Measurements from ENCODE around the gene MEP1A.
"Not testable (repeated sequence)": the region's sequence is repeated elsewhere in the genome, so short reads cannot be mapped to it uniquely, and the experiment has no call there.

Gene MEP1A

GRCh38 chr6:46793138-46793537 is at the start of gene MEP1A:
MEP1A (plus strand) TSS chr6:46793389; CDS start chr6:46793399, 10 bp downstream.
- DNase-seq (ENCODE audit: low read depth), result no peak

- no peak for DNase-seq (ENCODE audit: low read depth)
Measured at GRCh38 chr6:46743425-46744158, 49.6 kb upstream of the MEP1A start.

- DNase-seq (ENCODE audit: low read depth), result not testable (repeated sequence)
Measured at GRCh38 chr6:46744159-46744725, 48.9 kb upstream of the MEP1A start.

- no peak for DNase-seq (ENCODE audit: low read depth)
Measured at GRCh38 chr6:46745973-46746372, 47.2 kb upstream of the MEP1A start.

GRCh38 chr6:46746696-46747095 is 46.5 kb upstream of the MEP1A start, which contains the start of gene ANKRD66:
ANKRD66 (plus strand) TSS chr6:46746933; CDS start chr6:46751949, 5,016 bp downstream.
- no peak for DNase-seq (ENCODE audit: low read depth)

- DNase-seq (ENCODE audit: low read depth), result no peak
Measured at GRCh38 chr6:46748940-46749503, 44.2 kb upstream of the MEP1A start.

GRCh38 chr6:46749731-46750130 is 43.5 kb upstream of the MEP1A start:
- no peak for DNase-seq (ENCODE audit: low read depth)

GRCh38 chr6:46751658-46752057 is 41.5 kb upstream of the MEP1A start:
- DNase-seq (ENCODE audit: low read depth), result no peak

- DNase-seq (ENCODE audit: low read depth), result no peak
Measured at GRCh38 chr6:46755865-46756264, 37.3 kb upstream of the MEP1A start.

- DNase-seq (ENCODE audit: low read depth), result no peak
Measured at GRCh38 chr6:46756469-46757213, 36.5 kb upstream of the MEP1A start.

- DNase-seq (ENCODE audit: low read depth), result no peak
Measured at GRCh38 chr6:46757214-46757596, 36.0 kb upstream of the MEP1A start.

GRCh38 chr6:46758960-46759753 is 34.0 kb upstream of the MEP1A start:
- DNase-seq (ENCODE audit: low read depth), result no peak

GRCh38 chr6:46760925-46761324 is 32.3 kb upstream of the MEP1A start:
- DNase-seq (ENCODE audit: low read depth), result no peak

- no peak for DNase-seq (ENCODE audit: low read depth)
Measured at GRCh38 chr6:46763466-46763865, 29.7 kb upstream of the MEP1A start.

GRCh38 chr6:46764280-46764679 is 28.9 kb upstream of the MEP1A start:
- DNase-seq (ENCODE audit: low read depth), result not testable (repeated sequence)

GRCh38 chr6:46764961-46765360 is 28.2 kb upstream of the MEP1A start:
- DNase-seq (ENCODE audit: low read depth), result no peak

GRCh38 chr6:46772016-46772415 is 21.2 kb upstream of the MEP1A start:
- DNase-seq (ENCODE audit: low read depth), result no peak

- no peak for DNase-seq (ENCODE audit: low read depth)
Measured at GRCh38 chr6:46772762-46773161, 20.4 kb upstream of the MEP1A start.

GRCh38 chr6:46773201-46773855 is 19.9 kb upstream of the MEP1A start:
- no peak for DNase-seq (ENCODE audit: low read depth)

- DNase-seq (ENCODE audit: low read depth), result not testable (repeated sequence)
Measured at GRCh38 chr6:46774736-46775135, 18.5 kb upstream of the MEP1A start.

- DNase-seq (ENCODE audit: low read depth), result no peak
Measured at GRCh38 chr6:46776070-46776712, 17.0 kb upstream of the MEP1A start.

Data from stimulated activated CD8-positive, alpha-beta memory T cell treated with anti-CD3 and anti-CD28 coated beads, Interleukin-15, amount 100 ng/mL, for 24 hours (primary cell).